Measurements from ENCODE around the gene LIPC.

- TF ChIP-seq POLR2A (IDR thresholded peaks at IDR 0.05) (no peak), CTCF (IDR thresholded peaks at IDR 0.05) (no peak)
These were observed 113.0 kb downstream of the LIPC start for GRCh38 chr15:58544756-58545155.
